Fibroblast of pulmonary artery (primary cell): ENCODE results near the gene CHD9.
A peak's percentile ranks its signal among the peaks of the same experiment; 100 is the strongest.

ENCODE experiments used
- DNase-seq: peaks from one replicate; pipeline ENCODE4 v3.0.0-alpha.2; 2010; ENCODE audit warnings: low read depth
- H3K4me3 ChIP-seq: replicated peaks from 2 replicates; pipeline ENCODE4 v1.5.1; 2011; ENCODE audit warnings: low read depth, mild to moderate bottlenecking, control low read depth, low read length, moderate library complexity
- CTCF ChIP-seq: IDR thresholded peaks from 2 replicates; pipeline ENCODE4 v1.5.1; 2011; ENCODE audit warnings: mild to moderate bottlenecking, control low read depth, low read length, inconsistent platforms; ENCODE audit errors: missing control alignments

Gene CHD9

DNA sequence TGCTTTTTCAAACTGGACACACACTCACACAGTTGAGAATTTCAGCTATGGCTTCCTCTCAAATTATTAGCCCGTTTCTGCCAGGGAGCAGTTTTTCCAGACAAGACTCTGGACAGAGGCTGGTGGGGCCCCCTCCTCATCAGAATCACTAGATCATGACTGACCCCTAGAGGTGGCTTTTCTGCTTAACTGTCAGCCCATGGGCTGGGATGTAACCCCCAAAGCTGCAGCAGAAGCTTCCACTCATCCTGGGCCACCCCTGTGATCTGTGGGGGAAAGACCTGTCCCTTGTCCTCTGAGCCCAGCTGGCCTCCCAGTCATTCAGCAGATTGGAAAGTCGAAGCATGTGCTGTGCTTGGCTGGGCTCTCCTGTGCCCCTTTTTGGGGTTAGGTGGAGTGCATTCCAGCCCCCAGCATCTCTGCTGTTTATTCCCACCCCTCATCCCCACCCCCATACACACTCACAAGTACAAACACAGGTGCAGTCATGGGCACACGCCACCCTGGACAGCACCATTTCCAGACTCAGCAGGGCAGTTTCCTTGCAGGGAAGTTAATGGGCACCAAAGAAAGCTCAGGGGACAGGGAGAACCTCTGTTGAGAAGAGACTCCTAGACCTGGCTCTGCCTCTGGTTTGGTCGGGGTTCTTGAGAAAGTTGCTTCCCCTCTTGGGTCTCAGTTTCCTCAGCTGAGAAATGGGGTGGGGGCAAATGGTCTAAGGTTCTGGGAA is 301.9 kb downstream of the CHD9 start:
- no peak overlapping the region for H3K4me3 ChIP-seq
- DNase-seq, result no peak
- TF ChIP-seq CTCF, result no peak

- no peak for TF ChIP-seq CTCF
- no peak overlapping the region for H3K4me3 ChIP-seq
- no peak for DNase-seq
Observed at GRCh38 chr16:53357208-53357586, 302.4 kb downstream of the CHD9 start.

DNA sequence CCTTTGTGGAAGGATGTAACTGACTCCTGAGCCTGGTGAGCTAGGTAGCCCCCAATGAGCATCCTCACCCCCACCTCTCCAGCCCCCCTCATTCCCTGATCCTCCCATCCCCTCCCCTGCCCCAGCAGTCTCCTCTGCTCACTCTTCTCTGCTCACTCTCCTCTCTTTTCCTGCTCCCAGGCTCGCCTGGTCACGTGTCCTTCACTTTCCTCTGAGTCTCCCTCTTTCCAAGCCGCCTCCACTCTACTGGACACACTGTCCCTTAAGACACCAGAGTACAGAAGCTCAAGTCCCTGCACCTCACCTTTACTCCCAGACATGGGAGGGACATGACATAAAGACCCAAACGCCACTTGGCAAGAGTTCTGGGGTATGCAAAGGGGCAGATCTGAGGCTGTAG is 303.2 kb downstream of the CHD9 start:
- no peak for TF ChIP-seq CTCF
- DNase-seq, result no peak
- H3K4me3 ChIP-seq, result no peak overlapping the region

GRCh38 chr16:53358884-53359283 is 304.1 kb downstream of the CHD9 start:
- DNase-seq, result no peak
- TF ChIP-seq CTCF, result no peak
- H3K4me3 ChIP-seq, result no peak overlapping the region

GRCh38 chr16:53369921-53370320 is 315.1 kb downstream of the CHD9 start:
- DNase-seq, result peak; percentile 30
- no peak for TF ChIP-seq CTCF
- no peak overlapping the region for H3K4me3 ChIP-seq

- no peak for DNase-seq
- no peak for TF ChIP-seq CTCF
- no peak overlapping the region for H3K4me3 ChIP-seq
Observed at GRCh38 chr16:53370827-53371226, 316.0 kb downstream of the CHD9 start.
